Measurements from ENCODE around the gene TLL2.

TLL2 gene

DNA sequence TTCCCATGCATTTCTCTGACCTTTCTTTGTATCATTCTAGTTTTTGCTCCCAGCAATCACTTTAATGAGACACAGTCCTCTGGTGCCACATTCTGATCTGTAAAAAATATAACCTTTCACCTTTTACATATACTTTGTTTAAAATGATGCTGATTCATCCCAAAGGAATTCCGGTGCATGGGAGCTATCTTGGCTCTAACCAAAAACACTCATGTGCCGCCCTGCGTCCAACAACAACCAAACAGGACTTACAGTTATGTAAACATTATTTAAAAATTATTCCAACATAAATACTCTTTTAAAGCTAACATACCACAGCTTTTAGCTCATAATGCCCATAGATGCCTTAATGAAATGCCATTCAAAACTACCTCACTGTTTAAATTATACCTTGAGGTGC is 147.2 kb downstream of the TLL2 start:
- no peak overlapping the region for H3K9ac ChIP-seq (ENCODE audit: insufficient read length)
- DNase-seq (ENCODE audit: low read depth, low spot score), result no peak
- H3K4me3 ChIP-seq, result no peak overlapping the region
- H3K27ac ChIP-seq, result no peak overlapping the region
- TF ChIP-seq POLR2AphosphoS5 (IDR thresholded peaks at IDR 0.05; ENCODE audit: borderline replicate concordance, low read depth, low read length) (no peak), FOXP2 (optimal IDR thresholded peaks at IDR 0.05; ENCODE audit: control extremely low read depth, extremely low read length, insufficient read depth) (no peak), EZH2 (IDR thresholded peaks at IDR 0.05) (no peak)
- H3K36me3 ChIP-seq (ENCODE audit: insufficient read depth, low read length), result no peaks in the 10 kb centered on the region
- H3K9me3 ChIP-seq (ENCODE audit: low read depth, low read length), result no peaks in the 10 kb centered on the region

DNA sequence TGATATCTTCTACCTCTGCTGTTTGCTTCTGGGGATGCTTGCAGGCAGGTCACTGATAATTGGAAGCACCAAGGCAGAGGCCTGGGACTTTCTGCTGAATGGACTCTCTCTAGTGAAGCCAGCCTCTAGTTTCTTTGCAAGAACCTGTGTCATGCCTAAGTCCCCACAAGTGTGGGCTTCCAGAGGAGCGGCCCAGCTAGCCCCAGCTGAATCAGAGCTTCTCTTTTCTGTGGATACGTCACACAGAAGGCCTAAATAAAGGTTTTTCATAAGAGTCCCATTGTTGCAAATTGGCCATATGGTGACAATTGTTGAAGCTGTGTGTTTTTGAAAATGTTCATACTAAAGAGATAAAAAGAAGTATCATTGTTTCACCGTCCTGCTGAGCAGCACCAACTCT is 148.2 kb downstream of the TLL2 start:
- no peak for DNase-seq (ENCODE audit: low read depth, low spot score)
- Histone ChIP-seq H3K9me3 (ENCODE audit: low read depth, low read length) (no peaks in the 10 kb centered on the region), H3K4me3 (no peak overlapping the region), H3K36me3 (ENCODE audit: insufficient read depth, low read length) (no peaks in the 10 kb centered on the region), H3K27ac (no peak overlapping the region), H3K9ac (ENCODE audit: insufficient read length) (no peak overlapping the region)
- TF ChIP-seq POLR2AphosphoS5 (IDR thresholded peaks at IDR 0.05; ENCODE audit: borderline replicate concordance, low read depth, low read length), result no peak
- no peak for TF ChIP-seq EZH2 (IDR thresholded peaks at IDR 0.05)
- TF ChIP-seq FOXP2 (optimal IDR thresholded peaks at IDR 0.05; ENCODE audit: control extremely low read depth, extremely low read length, insufficient read depth), result no peak

DNA sequence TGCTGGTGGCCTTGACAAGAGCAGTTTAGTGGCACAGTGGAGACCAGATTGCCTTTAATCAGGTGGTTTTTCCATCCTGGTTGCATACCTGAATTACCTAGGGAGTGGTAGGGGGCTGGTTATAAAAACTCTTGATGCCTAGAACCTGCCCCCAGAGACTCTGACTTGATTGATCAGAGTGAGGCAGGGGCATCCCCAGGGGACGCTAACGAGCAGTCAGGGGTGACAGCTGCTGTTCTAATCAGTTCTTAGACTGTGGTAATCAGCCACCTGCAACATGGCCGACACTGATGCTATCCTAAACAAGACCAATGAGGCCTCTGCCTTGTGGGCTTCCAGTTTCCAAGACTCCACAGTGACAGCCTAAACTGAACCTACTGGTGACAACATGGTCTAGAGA is 153.0 kb downstream of the TLL2 start:
- no peak overlapping the region for H3K4me3 ChIP-seq
- TF ChIP-seq POLR2AphosphoS5 (IDR thresholded peaks at IDR 0.05; ENCODE audit: borderline replicate concordance, low read depth, low read length) (no peak), EZH2 (IDR thresholded peaks at IDR 0.05) (no peak), FOXP2 (optimal IDR thresholded peaks at IDR 0.05; ENCODE audit: control extremely low read depth, extremely low read length, insufficient read depth) (no peak)
- H3K27ac ChIP-seq, result no peak overlapping the region
- no peak overlapping the region for H3K9ac ChIP-seq (ENCODE audit: insufficient read length)
- DNase-seq (ENCODE audit: low read depth, low spot score), result no peak
- H3K36me3 ChIP-seq (ENCODE audit: insufficient read depth, low read length), result no peaks in the 10 kb centered on the region
- no peaks in the 10 kb centered on the region for H3K9me3 ChIP-seq (ENCODE audit: low read depth, low read length)

DNA sequence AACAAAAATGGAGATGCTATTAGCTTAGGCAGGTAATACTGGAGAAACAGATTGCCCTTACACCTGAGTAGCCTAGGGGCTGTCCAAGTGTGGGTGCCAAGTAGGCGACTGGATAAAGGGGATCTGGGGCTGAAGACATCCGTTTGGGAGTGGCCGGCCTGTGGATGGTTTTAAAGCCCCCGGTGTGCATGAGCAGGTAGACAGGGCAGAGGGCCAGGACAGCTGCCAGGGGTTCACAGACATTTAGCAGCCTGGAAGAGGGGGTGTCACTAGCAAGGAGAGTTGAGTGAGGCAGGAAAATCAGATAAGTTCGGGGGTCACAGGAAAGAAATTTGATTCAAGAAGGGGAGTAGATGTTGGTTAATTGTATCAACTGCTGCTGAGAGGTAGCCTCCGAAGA is 153.4 kb downstream of the TLL2 start:
- no peak for DNase-seq (ENCODE audit: low read depth, low spot score)
- Histone ChIP-seq H3K36me3 (ENCODE audit: insufficient read depth, low read length) (no peaks in the 10 kb centered on the region), H3K27ac (no peak overlapping the region), H3K9me3 (ENCODE audit: low read depth, low read length) (no peaks in the 10 kb centered on the region), H3K9ac (ENCODE audit: insufficient read length) (no peak overlapping the region), H3K4me3 (no peak overlapping the region)
- TF ChIP-seq FOXP2 (optimal IDR thresholded peaks at IDR 0.05; ENCODE audit: control extremely low read depth, extremely low read length, insufficient read depth) (no peak), POLR2AphosphoS5 (IDR thresholded peaks at IDR 0.05; ENCODE audit: borderline replicate concordance, low read depth, low read length) (no peak), EZH2 (IDR thresholded peaks at IDR 0.05) (no peak)

DNA sequence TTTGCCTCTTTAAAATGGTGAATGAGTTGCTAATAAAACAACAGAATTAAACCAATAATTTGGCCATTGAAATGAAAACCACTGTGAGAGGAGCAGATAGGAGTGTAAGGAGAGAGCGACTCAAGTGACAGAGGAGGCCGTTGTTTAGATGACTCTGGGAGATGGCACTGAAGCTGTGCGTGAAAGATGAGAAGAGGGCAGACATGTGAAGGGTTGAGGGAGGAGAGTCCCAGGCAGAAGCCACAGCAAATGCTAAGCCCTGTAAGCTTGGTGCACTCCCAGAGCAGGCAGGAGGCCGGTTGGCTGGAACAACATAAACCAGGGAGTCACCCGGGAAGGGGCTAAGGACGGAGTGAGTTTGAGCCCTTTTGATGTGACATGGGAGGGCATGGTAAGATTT is 154.1 kb downstream of the TLL2 start:
- DNase-seq (ENCODE audit: low read depth, low spot score), result no peak
- H3K4me3 ChIP-seq, result no peak overlapping the region
- no peaks in the 10 kb centered on the region for H3K9me3 ChIP-seq (ENCODE audit: low read depth, low read length)
- no peak overlapping the region for H3K27ac ChIP-seq
- no peak for TF ChIP-seq POLR2AphosphoS5 (IDR thresholded peaks at IDR 0.05; ENCODE audit: borderline replicate concordance, low read depth, low read length)
- TF ChIP-seq EZH2 (IDR thresholded peaks at IDR 0.05), result no peak
- TF ChIP-seq FOXP2 (optimal IDR thresholded peaks at IDR 0.05; ENCODE audit: control extremely low read depth, extremely low read length, insufficient read depth), result no peak
- H3K36me3 ChIP-seq (ENCODE audit: insufficient read depth, low read length), result no peaks in the 10 kb centered on the region
- no peak overlapping the region for H3K9ac ChIP-seq (ENCODE audit: insufficient read length)

DNA sequence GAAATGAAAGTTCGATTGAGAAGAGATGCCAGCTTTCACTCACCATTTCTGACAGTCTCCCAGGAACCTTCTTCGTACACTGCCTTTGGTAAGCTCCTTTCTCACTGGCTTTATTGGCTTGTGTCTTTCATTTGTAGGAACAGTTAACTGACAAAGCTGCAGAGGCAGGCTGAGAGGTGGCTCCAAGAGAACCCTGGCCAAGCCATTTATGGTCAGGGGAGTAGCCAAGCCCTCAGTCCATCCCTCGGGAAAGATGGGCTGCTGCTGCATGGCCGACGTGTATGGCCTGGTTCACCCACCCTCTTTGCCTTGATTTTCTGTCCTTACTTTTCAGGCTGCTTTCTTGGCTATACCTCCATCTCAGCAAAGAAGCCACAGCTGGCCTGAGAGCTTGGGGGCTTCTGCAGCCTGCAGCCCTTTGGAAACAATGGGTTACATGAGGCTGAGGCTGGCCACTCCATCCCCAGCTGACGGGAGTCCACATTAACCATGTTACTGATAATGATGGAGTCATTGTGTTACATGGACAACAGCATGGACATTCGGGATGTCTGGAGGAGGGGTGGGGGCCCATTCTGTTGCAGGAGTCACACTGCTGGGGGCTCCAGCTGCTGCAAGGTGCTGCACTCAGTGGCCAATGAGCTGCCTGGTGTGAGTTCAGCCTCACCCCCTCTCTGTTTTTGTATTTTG is 154.7 kb downstream of the TLL2 start, which contains the start of gene OPALIN:
OPALIN (minus strand) TSS at position 152 of the 690 bp plus-strand sequence; CDS start at position 46, 106 bp downstream.
- H3K9me3 ChIP-seq (ENCODE audit: low read depth, low read length), result no peaks in the 10 kb centered on the region
- TF ChIP-seq FOXP2 (optimal IDR thresholded peaks at IDR 0.05; ENCODE audit: control extremely low read depth, extremely low read length, insufficient read depth), result no peak
- TF ChIP-seq EZH2 (IDR thresholded peaks at IDR 0.05), result no peak
- TF ChIP-seq POLR2AphosphoS5 (IDR thresholded peaks at IDR 0.05; ENCODE audit: borderline replicate concordance, low read depth, low read length), result no peak
- DNase-seq (ENCODE audit: low read depth, low spot score), result no peak
- no peak within 1 kb of the TSS for H3K9ac ChIP-seq (ENCODE audit: insufficient read length)
- H3K27ac ChIP-seq, result no peak within 1 kb of the TSS
- no peak within 1 kb of the TSS for H3K4me3 ChIP-seq
- H3K36me3 ChIP-seq (ENCODE audit: insufficient read depth, low read length), result no peaks in the 10 kb centered on the region

DNA sequence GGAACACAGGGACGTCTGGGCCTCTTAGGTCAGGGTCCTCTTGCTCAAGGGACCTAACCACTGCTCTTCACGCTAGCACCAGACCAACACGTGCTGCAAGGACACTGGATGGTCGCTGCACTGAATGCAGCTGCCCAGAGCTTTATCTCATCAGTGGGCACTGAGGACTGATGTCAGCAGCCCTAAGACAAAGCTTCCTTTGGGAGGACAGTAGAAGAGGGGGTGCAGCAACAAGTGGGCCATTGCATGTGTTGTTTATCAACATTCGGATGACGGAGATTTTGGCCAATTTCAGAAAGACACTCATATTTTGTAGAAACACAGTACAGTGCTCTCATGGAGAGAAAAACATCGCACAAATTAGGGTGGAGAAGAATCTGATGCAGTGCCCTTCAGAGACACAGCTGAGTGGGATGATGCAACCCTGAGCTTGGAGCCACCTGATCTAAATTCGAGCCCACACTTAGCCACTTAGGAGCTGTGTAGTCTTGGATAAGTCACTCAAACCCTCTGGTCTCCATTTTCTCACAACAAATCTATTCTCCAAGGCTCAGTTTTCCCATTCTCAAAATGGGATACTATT is 156.6 kb downstream of the TLL2 start:
- Histone ChIP-seq H3K4me3 (no peak overlapping the region), H3K36me3 (ENCODE audit: insufficient read depth, low read length) (no peaks in the 10 kb centered on the region), H3K27ac (no peak overlapping the region), H3K9ac (ENCODE audit: insufficient read length) (no peak overlapping the region), H3K9me3 (ENCODE audit: low read depth, low read length) (no peaks in the 10 kb centered on the region)
- no peak for DNase-seq (ENCODE audit: low read depth, low spot score)
- TF ChIP-seq FOXP2 (optimal IDR thresholded peaks at IDR 0.05; ENCODE audit: control extremely low read depth, extremely low read length, insufficient read depth), result no peak
- TF ChIP-seq EZH2 (IDR thresholded peaks at IDR 0.05), result no peak
- no peak for TF ChIP-seq POLR2AphosphoS5 (IDR thresholded peaks at IDR 0.05; ENCODE audit: borderline replicate concordance, low read depth, low read length)

DNA sequence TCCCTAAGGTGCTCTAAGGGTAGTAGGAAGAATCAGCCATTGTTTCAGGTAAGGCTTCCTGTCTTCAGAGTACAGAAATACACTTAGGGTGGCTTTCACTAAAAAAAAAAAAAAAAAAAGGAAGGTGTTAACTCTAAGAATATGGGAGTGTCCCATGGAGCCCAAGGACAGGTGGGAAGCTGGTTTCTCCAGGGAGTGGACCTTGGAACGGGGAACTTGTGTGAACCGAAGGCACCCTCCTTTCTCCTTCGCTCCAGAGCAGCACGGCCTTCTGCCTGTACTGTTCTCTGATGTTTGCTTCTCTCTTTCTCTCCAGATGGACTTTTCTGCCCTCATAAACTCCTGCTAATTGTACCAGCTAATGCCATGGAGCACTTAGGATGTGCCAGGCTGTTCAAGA is 161.1 kb downstream of the TLL2 start:
- TF ChIP-seq EZH2 (IDR thresholded peaks at IDR 0.05) (no peak), FOXP2 (optimal IDR thresholded peaks at IDR 0.05; ENCODE audit: control extremely low read depth, extremely low read length, insufficient read depth) (no peak)
- no peak for DNase-seq (ENCODE audit: low read depth, low spot score)
- Histone ChIP-seq H3K36me3 (ENCODE audit: insufficient read depth, low read length) (no peaks in the 10 kb centered on the region), H3K9me3 (ENCODE audit: low read depth, low read length) (no peaks in the 10 kb centered on the region), H3K9ac (ENCODE audit: insufficient read length) (no peak overlapping the region), H3K4me3 (no peak overlapping the region), H3K27ac (no peak overlapping the region)
